H1 (cell line): ENCODE measurements around the gene LIN54. TPM values are rescaled to one million over a fixed set of nuclear protein-coding genes. Genes with fewer than 3 reads are reported as not detected.

Source experiments
- CTCF ChIA-PET: fragments of 300-600 bp; sonication (Branson Sonifier 250); formaldehyde crosslinking; loops from one replicate; lab custom pipeline; 2021; ENCODE audit not compliant: partially characterized antibody; lab: Charles Lee
- POLR2A ChIA-PET: fragments of 300-600 bp; sonication (Branson Sonifier 250); formaldehyde crosslinking; loops from one replicate; lab custom pipeline; 2021; ENCODE audit warnings: inconsistent platforms; ENCODE audit not compliant: partially characterized antibody; lab: Charles Lee
- DNase-seq, 2 experiments: peaks; one replicate each; pipeline versions ENCODE4 v3.0.0 to v3.0.0-alpha.2; 2010 to 2022; ENCODE audit warnings: low spot score in 2 of 2, low read depth in 1 of 2, mixed read lengths in 1 of 2
- FAIRE-seq: peaks from 2 replicates; lab custom pipeline; 2011; peaks lifted over from hg19 to GRCh38; lab: Jason Lieb, UNC
- H2AFZ ChIP-seq: 2 replicates; pipeline ENCODE4 v1.8.1; 2012; ENCODE audit warnings: low read length, inconsistent platforms
- H2AK5ac ChIP-seq: 2 replicates; pipeline ENCODE4 v1.6.1; 2013; ENCODE audit warnings: low read depth, low read length
- H2BK120ac ChIP-seq: replicated peaks from 2 replicates; pipeline ENCODE3; 2013; ENCODE audit warnings: low read depth, low read length, inconsistent platforms
- H2BK12ac ChIP-seq: 2 replicates; pipeline ENCODE4 v1.6.1; 2013; ENCODE audit warnings: low read depth, low read length
- H2BK15ac ChIP-seq: 2 replicates; pipeline ENCODE4 v1.6.1; 2013; ENCODE audit warnings: low read length
- H2BK20ac ChIP-seq: 2 replicates; pipeline ENCODE4 v1.6.1; 2013; ENCODE audit warnings: low read length
- H2BK5ac ChIP-seq: 2 replicates; pipeline ENCODE4 v1.6.1; 2013; ENCODE audit warnings: low read depth, low read length
- H3K14ac ChIP-seq: 2 replicates; pipeline ENCODE4 v1.6.1; 2013; ENCODE audit warnings: inconsistent platforms; ENCODE audit not compliant: insufficient read length
- H3K18ac ChIP-seq: 2 replicates; pipeline ENCODE4 v1.6.1; 2013; ENCODE audit warnings: low read length; ENCODE audit errors: extremely low read depth
- H3K23ac ChIP-seq: 2 replicates; pipeline ENCODE4 v1.6.1; 2013; ENCODE audit warnings: inconsistent platforms; ENCODE audit not compliant: insufficient read length
- H3K23me2 ChIP-seq: 2 replicates; pipeline ENCODE4 v1.6.1; 2013; ENCODE audit warnings: low read depth, low read length
- H3K27ac ChIP-seq: 2 replicates; pipeline ENCODE4 v1.6.1; 2011; ENCODE audit warnings: low read depth, low read length, inconsistent platforms
- H3K27me3 ChIP-seq, 4 experiments: replicated peaks in 1 of 4; 1 replicate in 1 of 4; 2 replicates in 3 of 4; pipeline versions ENCODE4 v1.6.1 to v1.8.1; 2011 to 2013; ENCODE audit warnings: low read length in 3 of 4, mild to moderate bottlenecking in 3 of 4, inconsistent platforms in 2 of 4, mixed read lengths in 2 of 4, moderate library complexity in 1 of 4; ENCODE audit not compliant: control insufficient read depth in 3 of 4, insufficient read depth in 3 of 4; ENCODE audit errors: extremely low read depth in 1 of 4
- H3K36me3 ChIP-seq, 4 experiments: 2 replicates each; pipeline versions ENCODE4 v1.6.1 to v1.8.1; 2011 to 2013; ENCODE audit warnings: mild to moderate bottlenecking in 4 of 4, low read length in 3 of 4, moderate library complexity in 2 of 4, control low read depth in 1 of 4, inconsistent platforms in 1 of 4; ENCODE audit not compliant: insufficient read depth in 4 of 4, control insufficient read depth in 2 of 4
- H3K4ac ChIP-seq: replicated peaks from 2 replicates; pipeline ENCODE3; 2013; ENCODE audit warnings: low read length, low read depth, mixed read lengths, inconsistent platforms; ENCODE audit not compliant: insufficient read length
- H3K4me1 ChIP-seq, 4 experiments: replicated peaks in 1 of 4; 1 replicate in 1 of 4; 2 replicates in 3 of 4; pipeline versions ENCODE4 v1.6.1 to v1.8.1; 2011 to 2013; ENCODE audit warnings: low read length in 3 of 4, inconsistent platforms in 2 of 4, mixed read lengths in 1 of 4; ENCODE audit not compliant: insufficient read depth in 4 of 4, control insufficient read depth in 3 of 4
- H3K4me2 ChIP-seq, 2 experiments: 2 replicates each; pipeline versions ENCODE4 v1.6.1 to v1.8.1; 2011 to 2013; ENCODE audit warnings: low read depth in 2 of 2, low read length in 2 of 2, control low read depth in 1 of 2, inconsistent platforms in 1 of 2, mild to moderate bottlenecking in 1 of 2; ENCODE audit not compliant: insufficient read depth in 1 of 2
- H3K4me3 ChIP-seq, 4 experiments: fragments of 200-600, 300-600 bp in 1 of 4; sonication (generic), shearing (Covaris generic), sonication (Bioruptor Twin) in 1 of 4; 2 replicates each; pipeline versions ENCODE4 v1.5.1 to v1.8.1; 2011 to 2016; ENCODE audit warnings: low read length in 4 of 4, low read depth in 3 of 4, control low read depth in 2 of 4, inconsistent platforms in 2 of 4, mild to moderate bottlenecking in 2 of 4, mixed read lengths in 1 of 4, moderate library complexity in 1 of 4; ENCODE audit not compliant: insufficient read depth in 2 of 4; ENCODE audit errors: extremely low read depth in 1 of 4
- H3K56ac ChIP-seq: replicated peaks from 2 replicates; pipeline ENCODE3; 2013; ENCODE audit warnings: low read depth, mild to moderate bottlenecking, mixed read lengths, low read length, inconsistent platforms; ENCODE audit not compliant: insufficient read length
- H3K79me1 ChIP-seq: 2 replicates; pipeline ENCODE4 v1.6.1; 2013; ENCODE audit warnings: low read depth, low read length, control low read depth
- H3K79me2 ChIP-seq, 2 experiments: 2 replicates each; pipeline versions ENCODE4 v1.6.1 to v1.8.1; 2012 to 2013; ENCODE audit warnings: low read length in 2 of 2, mild to moderate bottlenecking in 2 of 2, inconsistent platforms in 1 of 2; ENCODE audit not compliant: insufficient read depth in 2 of 2, control insufficient read depth in 1 of 2
- H3K9ac ChIP-seq, 4 experiments: replicated peaks in 1 of 4; 1 replicate in 1 of 4; 2 replicates in 3 of 4; pipeline versions ENCODE4 v1.6.1 to v1.8.1; 2011 to 2013; ENCODE audit warnings: low read depth in 3 of 4, low read length in 3 of 4, control low read depth in 2 of 4, mild to moderate bottlenecking in 2 of 4, moderate library complexity in 2 of 4, inconsistent platforms in 1 of 4; ENCODE audit errors: extremely low read depth in 1 of 4
- H3K9me3 ChIP-seq, 2 experiments: 2 replicates each; pipeline versions ENCODE4 v1.6.1 to v1.8.1; 2012 to 2013; ENCODE audit warnings: mild to moderate bottlenecking in 2 of 2, moderate library complexity in 2 of 2, control low read depth in 1 of 2, inconsistent platforms in 1 of 2, low read depth in 1 of 2, low read length in 1 of 2, mixed read lengths in 1 of 2; ENCODE audit not compliant: insufficient read depth in 2 of 2
- H4K20me1 ChIP-seq, 2 experiments: replicated peaks in 1 of 2; 2 replicates each; pipeline versions ENCODE3 to v1.8.1; 2011 to 2013; ENCODE audit warnings: inconsistent platforms in 2 of 2, low read length in 2 of 2, mild to moderate bottlenecking in 1 of 2; ENCODE audit not compliant: insufficient read depth in 2 of 2, control insufficient read depth in 1 of 2
- H4K5ac ChIP-seq: 2 replicates; pipeline ENCODE4 v1.6.1; 2013; ENCODE audit warnings: low read length, low read depth, mixed read lengths, inconsistent platforms; ENCODE audit not compliant: insufficient read length
- H4K8ac ChIP-seq: 2 replicates; pipeline ENCODE4 v1.8.0; 2013; ENCODE audit warnings: mild to moderate bottlenecking, moderate library complexity, low read length, inconsistent platforms; ENCODE audit not compliant: insufficient read depth; ENCODE audit errors: extremely low read depth
- H4K91ac ChIP-seq: replicated peaks from 2 replicates; pipeline ENCODE3; 2013; ENCODE audit warnings: low read length, mixed read lengths, inconsistent platforms; ENCODE audit not compliant: insufficient read length
- BACH1 ChIP-seq: IDR thresholded peaks from 2 replicates; pipeline ENCODE4 v1.6.1; 2012; ENCODE audit warnings: low read length, improper control_type of control experiment
- CBX8 ChIP-seq: fragments of 300-800, 300-1000 bp; sonication (generic); IDR thresholded peaks from 2 replicates; pipeline ENCODE4 v1.7.1; 2016; ENCODE audit warnings: low read depth, low read length, borderline replicate concordance
- CTBP2 ChIP-seq: IDR thresholded peaks from 2 replicates; pipeline ENCODE4 v1.7.0; 2011; ENCODE audit warnings: borderline replicate concordance, mild to moderate bottlenecking, moderate library complexity, mixed read lengths, low read length; ENCODE audit not compliant: insufficient read depth, insufficient read length
- KDM1A ChIP-seq: fragments of 200-600, 300-600 bp; sonication (generic); IDR thresholded peaks from 2 replicates; pipeline ENCODE4 v1.7.1; 2016; ENCODE audit warnings: mild to moderate bottlenecking, low read length, borderline replicate concordance
- RXRA ChIP-seq: IDR thresholded peaks from 2 replicates; pipeline ENCODE4 v1.6.1; 2011; ENCODE audit warnings: low read depth, mild to moderate bottlenecking, low read length, moderate library complexity; ENCODE audit not compliant: insufficient read depth
- SAP30 ChIP-seq: fragments of 300-600 bp; sonication (generic); IDR thresholded peaks from 2 replicates; pipeline ENCODE4 v1.7.1; 2012; ENCODE audit warnings: low read length, moderate library complexity, mild to moderate bottlenecking, inconsistent platforms; ENCODE audit not compliant: insufficient read depth, insufficient replicate concordance
- SIN3A ChIP-seq, 2 experiments: IDR thresholded peaks in 1 of 2; conservative IDR thresholded peaks in 1 of 2; 2 replicates each; pipeline ENCODE4 v1.6.1; 2011 to 2012; ENCODE audit warnings: low read length in 2 of 2, improper control_type of control experiment in 1 of 2, low read depth in 1 of 2, mild to moderate bottlenecking in 1 of 2
- SIRT6 ChIP-seq: IDR thresholded peaks from one replicate; pipeline ENCODE4 v1.7.1; 2012; ENCODE audit warnings: low read length, inconsistent platforms
- SUZ12 ChIP-seq: fragments of 200-600 bp; sonication (generic); IDR thresholded peaks from 2 replicates; pipeline ENCODE4 v1.6.1; 2012; ENCODE audit warnings: mild to moderate bottlenecking, inconsistent platforms, low read length, moderate library complexity, mixed read lengths
- TCF12 ChIP-seq: IDR thresholded peaks from 2 replicates; pipeline ENCODE4 v1.6.1; 2011; ENCODE audit warnings: low read depth, mild to moderate bottlenecking, low read length
- USF2 ChIP-seq: IDR thresholded peaks from 2 replicates; pipeline ENCODE4 v1.6.1; 2011; ENCODE audit warnings: low read length, improper control_type of control experiment
- WGBS, 2 experiments: shearing (Covaris generic) in 1 of 2; methylation state at CpG; one replicate each; pipeline versions ENCODE4 v1.1.6 to v1.1.7; 2013 to 2015; ENCODE audit warnings: low lambda C conversion rate in 2 of 2, mixed read lengths in 2 of 2, inconsistent platforms in 1 of 2, low coverage in 1 of 2, missing lambda C conversion rate in 1 of 2; ENCODE audit not compliant: insufficient replicate concordance in 2 of 2, insufficient coverage in 1 of 2, insufficient read length in 1 of 2; ENCODE audit errors: extremely low coverage in 1 of 2, missing lambda C conversion rate in 1 of 2; 5-methylcytosine and 5-hydroxymethylcytosine counted together
- polyA plus RNA-seq, 7 experiments: library from polyadenylated mRNA; depleted of rRNA in 3 of 7; stranded (reverse) in 5 of 7; unstranded in 2 of 7; fragments of >200 nt in 5 of 7; fragments of 200-250 nt in 2 of 7; gene quantifications; 1 replicate in 5 of 7; 2 replicates in 1 of 7; 4 replicates in 1 of 7; pipeline versions ENCODE4 v1.2.1 to v1.2.3, GENCODE V29; 2011 to 2013; ENCODE audit warnings: missing spikeins in 2 of 7, mixed read lengths in 2 of 7
- total RNA-seq: library from RNA; stranded (reverse); fragmentation: NEBNext Ultra II Directional; extraction: Animal tissue kit (Norgen Biotek cat#: 25700); gene quantifications from 2 replicates; pipeline ENCODE4 v1.2.1, GENCODE V29; 2021

The LIN54 gene
- total and polyA plus RNA-seq, 2 of the 8 experiments (the other 6 are each of a cell fraction or from before 2014, with no cell fraction given), result 5.7 to 11.1 TPM

GRCh38 chr4:83029688-83030087 is 19.1 kb upstream of the LIN54 start:
- Histone ChIP-seq H3K4me1 (no peaks in the 10 kb centered on the region; a peak in 1 of 7 replicates), H3K18ac (no peak overlapping the region), H4K20me1 (no peaks in the 10 kb centered on the region), H3K27me3 (no peaks in the 10 kb centered on the region; a peak in 2 of 7 replicates), H3K14ac (no peak overlapping the region), H2AFZ (no peak overlapping the region), H2BK15ac (no peak overlapping the region), H4K5ac (no peak overlapping the region), H3K4me2 (no peak overlapping the region), H3K4ac (no peak overlapping the region), H3K9me3 (peaks cover 0 to 4% of the 10 kb centered on the region in 2 experiments; a peak in 2 of 4 replicates), H2BK120ac (no peak overlapping the region), H2AK5ac (no peak overlapping the region), H3K56ac (no peak overlapping the region), H4K8ac (no peak overlapping the region), H2BK20ac (no peak overlapping the region), H3K23ac (no peak overlapping the region), H3K9ac (no peak overlapping the region), H3K23me2 (no peaks in the 10 kb centered on the region; the same call in 1 of the 2 replicates), H2BK5ac (no peak overlapping the region), H4K91ac (no peak overlapping the region), H3K36me3 (no peaks in the 10 kb centered on the region), H3K27ac (no peak overlapping the region), H3K79me1 (no peaks in the 10 kb centered on the region), H3K4me3 (no peak overlapping the region), H3K79me2 (no peaks in the 10 kb centered on the region), H2BK12ac (no peak overlapping the region)
- CTCF ChIA-PET, result no interaction called here
- WGBS, 2 experiments, result 74% methylated on average over 1 of the region's 1 CpG; no CpG with 5 or more reads in 1 of the 2 experiments
- TF ChIP-seq SAP30 (no peak), USF2 (no peak), BACH1 (no peak), CBX8 (no peak), SIN3A (conservative IDR thresholded peaks at IDR 0.05 in 1 of 2, IDR thresholded peaks at IDR 0.05 in 1 of 2; ENCODE audit: low read depth in 1 of 2, low read length in 2 of 2) (no peak), SUZ12 (no peak), SIRT6 (no peak), CTBP2 (no peak), KDM1A (no peak), RXRA (no peak), TCF12 (no peak)
- POLR2A ChIA-PET, result no interaction called here
- FAIRE-seq (no peak), DNase-seq (no peak)
